Smooth muscle cell (in vitro differentiated cells): ENCODE data around the gene ZRSR2. TPM values are rescaled to one million over a fixed set of nuclear protein-coding genes. Genes with fewer than 3 reads are reported as not detected.
A peak's percentile ranks its signal among the peaks of the same experiment; 100 is the strongest.

Experiments
- DNase-seq: peaks from one replicate; lab custom pipeline; 2025; ENCODE audit not compliant: unreplicated experiment; lab: John Stamatoyannopoulos, UW
- H2AFZ ChIP-seq: fragments of 200-600 bp; sonication (generic); 2 replicates; pipeline ENCODE4 v1.6.0; 2016; ENCODE audit warnings: antibody characterized with exemption, low read depth, mild to moderate bottlenecking
- H3F3A ChIP-seq: fragments of 200-600 bp; sonication (generic); 2 replicates; pipeline ENCODE4 v1.6.0; 2017; ENCODE audit warnings: antibody characterized with exemption, low read depth
- H3K27ac ChIP-seq: fragments of 200-600 bp; sonication (generic); 2 replicates; pipeline ENCODE4 v1.5.1; 2016; ENCODE audit warnings: low read depth, mild to moderate bottlenecking
- H3K27me3 ChIP-seq: fragments of 200-600 bp; sonication (generic); 2 replicates; pipeline ENCODE4 v1.6.1; 2016; ENCODE audit warnings: low read depth, mild to moderate bottlenecking
- H3K36me3 ChIP-seq: fragments of 200-600 bp; sonication (generic); 2 replicates; pipeline ENCODE4 v1.5.1; 2016; ENCODE audit warnings: low read depth
- H3K4me1 ChIP-seq: fragments of 200-600 bp; sonication (generic); 2 replicates; pipeline ENCODE4 v1.5.1; 2016; ENCODE audit warnings: low read depth
- H3K4me2 ChIP-seq: fragments of 200-600 bp; sonication (generic); 2 replicates; pipeline ENCODE4 v1.6.0; 2016; ENCODE audit warnings: mild to moderate bottlenecking
- H3K4me3 ChIP-seq: fragments of 200-600 bp; sonication (generic); 2 replicates; pipeline ENCODE4 v1.5.1; 2016; ENCODE audit warnings: mild to moderate bottlenecking
- H3K79me2 ChIP-seq: fragments of 200-600 bp; sonication (generic); 2 replicates; pipeline ENCODE4 v1.6.0; 2016; ENCODE audit warnings: low read depth, mild to moderate bottlenecking
- H3K9ac ChIP-seq: fragments of 200-600 bp; sonication (generic); 2 replicates; pipeline ENCODE4 v1.6.0; 2016; ENCODE audit warnings: low read depth
- H3K9me3 ChIP-seq: fragments of 200-600 bp; sonication (generic); replicated peaks from 2 replicates; pipeline ENCODE4 v1.5.1; 2016; ENCODE audit warnings: low read depth
- H4K20me1 ChIP-seq: fragments of 200-600 bp; sonication (generic); 2 replicates; pipeline ENCODE4 v1.6.0; 2016; ENCODE audit warnings: low read depth
- WGBS: methylation state at CpG from one replicate; pipeline ENCODE4 v1.1.7; 2016; ENCODE audit warnings: low lambda C conversion rate; 5-methylcytosine and 5-hydroxymethylcytosine counted together
- polyA plus RNA-seq: library from polyadenylated mRNA; unstranded; fragments of >200 nt; fragmentation: Nextera tagmentation; extraction: Ambion mirVana; gene quantifications from 2 replicates; pipeline ENCODE4 v1.2.1, GENCODE V29; 2016
- total RNA-seq: library from RNA; depleted of rRNA; stranded (reverse); fragments of >200 nt; gene quantifications from 2 replicates; pipeline ENCODE4 v1.2.3, GENCODE V29; 2014
- TF ChIP-seq, protein P1 (sequence below): fragments of 200-600 bp; sonication (generic); IDR thresholded peaks from 2 replicates; pipeline ENCODE4 v1.5.1; 2017; ENCODE audit warnings: borderline replicate concordance, mild to moderate bottlenecking, antibody characterized with exemption; ENCODE audit not compliant: insufficient read depth, poor library complexity, severe bottlenecking

Gene ZRSR2
- total and polyA plus RNA-seq, 2 experiments from 2014 or later, result 7.1 to 23.9 TPM

DNA sequence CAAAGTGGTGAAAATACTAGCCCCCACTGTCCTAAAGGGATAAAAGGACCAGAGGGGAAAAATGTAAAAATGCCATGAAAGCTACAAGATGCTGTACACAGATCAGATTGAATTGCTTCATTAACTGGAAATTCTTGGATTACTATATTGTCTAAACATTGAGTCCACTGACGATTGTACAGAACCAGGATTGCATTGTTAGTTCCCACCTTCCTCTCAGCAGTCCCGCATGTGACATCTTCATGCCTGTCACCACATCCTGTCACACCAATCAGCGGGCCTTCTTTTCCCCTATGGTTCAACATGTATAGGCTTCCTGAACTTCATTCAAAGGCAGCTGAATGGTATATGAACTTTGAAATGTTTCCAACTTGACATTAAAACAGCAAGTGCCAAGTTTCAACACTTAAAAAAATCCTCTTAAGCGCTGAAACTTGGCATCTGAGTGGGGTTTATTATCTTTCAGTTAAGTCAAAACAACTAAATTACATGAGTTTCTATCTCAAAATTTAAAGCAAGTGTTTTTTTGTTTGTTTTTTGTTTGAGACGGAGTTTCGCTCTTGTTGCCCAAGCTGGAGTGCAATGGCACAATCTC lies 24.6 kb downstream of the ZRSR2 start:
- Histone ChIP-seq H3F3A (peaks cover 8% of the 10 kb centered on the region), H3K4me3 (no peak overlapping the region), H3K36me3 (peaks cover 12% of the 10 kb centered on the region), H3K9ac (no peak overlapping the region), H2AFZ (no peak overlapping the region), H3K4me1 (peaks cover 7% of the 10 kb centered on the region), H3K79me2 (no peaks in the 10 kb centered on the region), H3K4me2 (no peak overlapping the region), H3K9me3 (no peaks in the 10 kb centered on the region), H3K27me3 (no peaks in the 10 kb centered on the region), H3K27ac (no peak overlapping the region), H4K20me1 (no peaks in the 10 kb centered on the region)
- 88% methylated on average over 6 of the region's 6 CpGs for WGBS
- TF ChIP-seq, protein P1, sequence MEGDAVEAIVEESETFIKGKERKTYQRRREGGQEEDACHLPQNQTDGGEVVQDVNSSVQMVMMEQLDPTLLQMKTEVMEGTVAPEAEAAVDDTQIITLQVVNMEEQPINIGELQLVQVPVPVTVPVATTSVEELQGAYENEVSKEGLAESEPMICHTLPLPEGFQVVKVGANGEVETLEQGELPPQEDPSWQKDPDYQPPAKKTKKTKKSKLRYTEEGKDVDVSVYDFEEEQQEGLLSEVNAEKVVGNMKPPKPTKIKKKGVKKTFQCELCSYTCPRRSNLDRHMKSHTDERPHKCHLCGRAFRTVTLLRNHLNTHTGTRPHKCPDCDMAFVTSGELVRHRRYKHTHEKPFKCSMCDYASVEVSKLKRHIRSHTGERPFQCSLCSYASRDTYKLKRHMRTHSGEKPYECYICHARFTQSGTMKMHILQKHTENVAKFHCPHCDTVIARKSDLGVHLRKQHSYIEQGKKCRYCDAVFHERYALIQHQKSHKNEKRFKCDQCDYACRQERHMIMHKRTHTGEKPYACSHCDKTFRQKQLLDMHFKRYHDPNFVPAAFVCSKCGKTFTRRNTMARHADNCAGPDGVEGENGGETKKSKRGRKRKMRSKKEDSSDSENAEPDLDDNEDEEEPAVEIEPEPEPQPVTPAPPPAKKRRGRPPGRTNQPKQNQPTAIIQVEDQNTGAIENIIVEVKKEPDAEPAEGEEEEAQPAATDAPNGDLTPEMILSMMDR, result no peak
- no peak for DNase-seq

DNA sequence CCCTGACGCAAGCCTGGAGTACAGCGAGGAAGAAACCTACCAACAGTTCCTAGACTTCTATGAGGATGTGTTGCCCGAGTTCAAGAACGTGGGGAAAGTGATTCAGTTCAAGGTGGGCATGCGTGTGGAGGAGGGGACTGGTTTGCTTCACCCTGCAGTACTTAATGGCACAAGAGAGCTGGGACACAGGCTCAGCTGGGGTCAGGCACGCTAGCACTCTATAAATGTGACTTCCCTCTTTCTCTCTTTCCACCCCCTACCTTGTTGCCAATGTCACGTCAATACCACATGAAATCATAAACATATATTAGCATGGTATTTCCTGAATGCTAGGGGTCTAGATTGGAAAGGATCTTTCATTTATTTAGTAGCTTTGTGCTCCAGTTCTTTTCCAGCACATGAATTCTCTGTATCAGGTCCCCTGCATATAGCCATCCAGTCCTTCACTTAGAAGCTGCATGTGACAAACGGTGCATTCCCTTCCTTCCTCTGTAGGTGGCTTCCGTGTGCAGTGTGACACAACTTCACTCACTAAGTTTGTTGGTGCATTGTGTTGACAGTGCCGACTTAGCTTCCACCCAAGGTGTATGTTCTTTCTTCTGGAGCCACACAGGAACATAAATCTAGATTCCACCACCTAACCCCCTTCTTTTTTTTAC lies 25.6 kb downstream of the ZRSR2 start:
- Histone ChIP-seq H3K27ac (peak overlapping the region; percentile 61), H3K9me3 (no peaks in the 10 kb centered on the region), H3K4me1 (peaks cover 7% of the 10 kb centered on the region), H3K4me3 (no peak overlapping the region), H3F3A (peaks cover 15% of the 10 kb centered on the region), H3K9ac (no peak overlapping the region), H3K4me2 (peak overlapping the region; percentile 37), H3K79me2 (no peaks in the 10 kb centered on the region), H4K20me1 (no peaks in the 10 kb centered on the region), H2AFZ (no peak overlapping the region), H3K27me3 (no peaks in the 10 kb centered on the region), H3K36me3 (peaks cover 7% of the 10 kb centered on the region)
- no peak for DNase-seq
- whole genome bisulfite sequencing, result 60% methylated on average over 10 of the region's 10 CpGs
- TF ChIP-seq, protein P1, result peak; percentile 43

DNA sequence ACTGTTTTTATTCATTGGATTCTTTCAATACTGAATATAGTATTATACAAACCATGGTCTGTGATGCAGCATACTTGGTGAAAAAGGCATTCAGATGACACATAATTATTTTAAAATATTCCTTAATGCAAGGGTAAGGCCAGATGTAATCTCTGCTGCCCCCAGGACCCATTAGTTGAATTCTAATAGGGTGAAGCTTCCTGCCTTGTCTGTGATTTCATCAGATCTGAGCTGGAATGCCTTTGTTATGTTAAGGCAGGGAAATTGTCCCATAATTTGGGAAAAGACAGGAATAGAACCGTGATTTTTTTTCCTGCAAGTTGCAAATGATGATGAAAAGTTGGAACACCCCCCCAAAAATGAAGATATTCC lies 26.1 kb downstream of the ZRSR2 start:
- H3K27ac ChIP-seq, result peak overlapping the region; percentile 61
- H3K27me3 ChIP-seq, result no peaks in the 10 kb centered on the region
- no peak overlapping the region for H2AFZ ChIP-seq
- H3K4me3 ChIP-seq, result no peak overlapping the region
- peak overlapping the region; percentile 14 for H3K9ac ChIP-seq
- TF ChIP-seq, protein P1, result no peak
- H3K4me2 ChIP-seq, result peak overlapping the region; percentile 37
- WGBS, result 9% methylated on average over 1 of the region's 1 CpG
- peaks cover 4% of the 10 kb centered on the region for H3K36me3 ChIP-seq
- DNase-seq, result no peak
- H3F3A ChIP-seq, result peaks cover 17% of the 10 kb centered on the region
- H3K9me3 ChIP-seq, result no peaks in the 10 kb centered on the region
- H4K20me1 ChIP-seq, result no peaks in the 10 kb centered on the region
- H3K79me2 ChIP-seq, result no peaks in the 10 kb centered on the region
- H3K4me1 ChIP-seq, result peaks cover 7% of the 10 kb centered on the region
